H9 (cell line): ENCODE data around the gene IFT172. TPM values are rescaled to one million over a fixed set of nuclear protein-coding genes. Genes with fewer than 3 reads are reported as not detected.

Experiments used
- DNase-seq: peaks from one replicate; pipeline ENCODE4 v3.0.0-alpha.2; 2017
- H2AFZ ChIP-seq: one replicate; pipeline ENCODE4 v1.6.1; 2013; ENCODE audit warnings: mild to moderate bottlenecking, low read length, control low read depth, moderate library complexity
- H2AK5ac ChIP-seq: 2 replicates; pipeline ENCODE4 v1.6.1; 2013; ENCODE audit warnings: low read length, control low read depth, mixed read lengths; ENCODE audit not compliant: insufficient read length
- H2BK120ac ChIP-seq: one replicate; pipeline ENCODE4 v1.6.1; 2013; ENCODE audit warnings: low read depth, mild to moderate bottlenecking, low read length, control low read depth, inconsistent platforms; ENCODE audit not compliant: poor library complexity, severe bottlenecking
- H2BK12ac ChIP-seq: 2 replicates; pipeline ENCODE4 v1.6.1; 2013; ENCODE audit warnings: low read length, control low read depth, mixed read lengths, low read depth; ENCODE audit not compliant: insufficient read length
- H2BK15ac ChIP-seq: 2 replicates; pipeline ENCODE4 v1.6.1; 2013; ENCODE audit warnings: low read depth, low read length, control low read depth
- H2BK20ac ChIP-seq: one replicate; pipeline ENCODE4 v1.6.1; 2013; ENCODE audit warnings: low read depth, mild to moderate bottlenecking, low read length, control low read depth, inconsistent platforms; ENCODE audit not compliant: poor library complexity, severe bottlenecking
- H2BK5ac ChIP-seq: 2 replicates; pipeline ENCODE4 v1.6.1; 2013; ENCODE audit warnings: low read length, control low read depth, mixed read lengths; ENCODE audit not compliant: insufficient read length
- H3K14ac ChIP-seq: 2 replicates; pipeline ENCODE4 v1.6.1; 2013; ENCODE audit warnings: low read length, control low read depth; ENCODE audit not compliant: insufficient read depth
- H3K18ac ChIP-seq: 2 replicates; pipeline ENCODE4 v1.6.1; 2013; ENCODE audit warnings: low read depth, mild to moderate bottlenecking, mixed read lengths, low read length, control low read depth; ENCODE audit not compliant: insufficient read length
- H3K23ac ChIP-seq: 2 replicates; pipeline ENCODE4 v1.6.1; 2013; ENCODE audit warnings: low read length, control low read depth, mixed read lengths, low read depth; ENCODE audit not compliant: insufficient read length
- H3K23me2 ChIP-seq: 2 replicates; pipeline ENCODE4 v1.6.1; 2013; ENCODE audit warnings: low read depth, mild to moderate bottlenecking, mixed read lengths, low read length, control low read depth; ENCODE audit not compliant: insufficient read length, poor library complexity, severe bottlenecking
- H3K27ac ChIP-seq: 2 replicates; pipeline ENCODE4 v1.5.1; 2013; ENCODE audit warnings: low read length, control low read depth, mixed read lengths, low read depth; ENCODE audit not compliant: insufficient read length
- H3K27me3 ChIP-seq: 2 replicates; pipeline ENCODE4 v1.6.1; 2013; ENCODE audit warnings: low read length, control low read depth, inconsistent platforms; ENCODE audit not compliant: insufficient read depth
- H3K4ac ChIP-seq: 2 replicates; pipeline ENCODE4 v1.6.1; 2013; ENCODE audit warnings: low read depth, mild to moderate bottlenecking, control low read depth, inconsistent platforms, low read length, moderate library complexity
- H3K4me1 ChIP-seq: 2 replicates; pipeline ENCODE4 v1.6.1; 2013; ENCODE audit warnings: low read length, control low read depth, inconsistent platforms; ENCODE audit not compliant: insufficient read depth
- H3K4me2 ChIP-seq: 2 replicates; pipeline ENCODE4 v1.6.1; 2013; ENCODE audit warnings: low read length, control low read depth, mixed read lengths; ENCODE audit not compliant: insufficient read length, insufficient read depth
- H3K56ac ChIP-seq: 2 replicates; pipeline ENCODE4 v1.6.1; 2013; ENCODE audit warnings: low read depth, mild to moderate bottlenecking, mixed read lengths, low read length, control low read depth; ENCODE audit not compliant: insufficient read length
- H3K79me1 ChIP-seq: 2 replicates; pipeline ENCODE4 v1.6.1; 2013; ENCODE audit warnings: low read depth, mild to moderate bottlenecking, moderate library complexity, low read length, control low read depth, inconsistent platforms; ENCODE audit not compliant: insufficient read depth, poor library complexity, severe bottlenecking
- H3K79me2 ChIP-seq: 2 replicates; pipeline ENCODE4 v1.6.1; 2013; ENCODE audit warnings: low read length, control low read depth, inconsistent platforms; ENCODE audit not compliant: insufficient read depth
- H3K9ac ChIP-seq: 2 replicates; pipeline ENCODE4 v1.6.1; 2013; ENCODE audit warnings: low read length, control low read depth, mixed read lengths; ENCODE audit not compliant: insufficient read length; ENCODE audit errors: extremely low read depth
- H3K9me3 ChIP-seq: one replicate; pipeline ENCODE4 v1.6.1; 2013; ENCODE audit warnings: low read depth, low read length, inconsistent platforms; ENCODE audit not compliant: control insufficient read depth
- H3T11ph ChIP-seq: one replicate; pipeline ENCODE4 v1.6.1; 2013; ENCODE audit warnings: mild to moderate bottlenecking, low read length, control low read depth, inconsistent platforms
- H4K20me1 ChIP-seq: one replicate; pipeline ENCODE4 v1.6.1; 2013; ENCODE audit not compliant: control insufficient read depth, insufficient read length, insufficient read depth
- H4K5ac ChIP-seq: 2 replicates; pipeline ENCODE4 v1.6.1; 2013; ENCODE audit warnings: low read depth, mild to moderate bottlenecking, mixed read lengths, low read length, control low read depth; ENCODE audit not compliant: insufficient read length
- H4K8ac ChIP-seq: replicated peaks from 2 replicates; pipeline ENCODE4 v1.6.1; 2013; ENCODE audit warnings: low read length, control low read depth, mixed read lengths, low read depth; ENCODE audit not compliant: insufficient read length
- H4K91ac ChIP-seq: 2 replicates; pipeline ENCODE4 v1.6.1; 2013; ENCODE audit warnings: low read depth, mild to moderate bottlenecking, moderate library complexity, mixed read lengths, low read length, control low read depth; ENCODE audit not compliant: insufficient read length
- H3K27ac Mint-ChIP-seq, 3 experiments: 2 replicates in 2 of 3; 3 replicates in 1 of 3; pipeline ENCODE4 v1.8.0; 2020 to 2021; ENCODE audit warnings: mixed read lengths in 3 of 3, mild to moderate bottlenecking in 1 of 3, moderate library complexity in 1 of 3
- H3K27me3 Mint-ChIP-seq: 2 replicates; pipeline ENCODE4 v1.8.0; 2021; ENCODE audit warnings: low read depth, mild to moderate bottlenecking, moderate library complexity, mixed read lengths
- H3K36me3 Mint-ChIP-seq, 3 experiments: 2 replicates in 2 of 3; 3 replicates in 1 of 3; pipeline ENCODE4 v1.8.0; 2020 to 2021; ENCODE audit warnings: low read depth in 3 of 3, mixed read lengths in 3 of 3; ENCODE audit not compliant: insufficient read depth in 1 of 3
- H3K4me1 Mint-ChIP-seq, 2 experiments: 2 replicates each; pipeline ENCODE4 v1.8.0; 2020; ENCODE audit warnings: mixed read lengths in 2 of 2
- H3K4me3 Mint-ChIP-seq, 2 experiments: 2 replicates in 1 of 2; 3 replicates in 1 of 2; pipeline ENCODE4 v1.8.0; 2020 to 2021; ENCODE audit warnings: mild to moderate bottlenecking in 2 of 2, mixed read lengths in 2 of 2, moderate library complexity in 1 of 2
- H3K9me3 Mint-ChIP-seq, 2 experiments: 2 replicates in 1 of 2; 3 replicates in 1 of 2; pipeline ENCODE4 v1.8.0; 2020; ENCODE audit warnings: mild to moderate bottlenecking in 2 of 2, mixed read lengths in 2 of 2, moderate library complexity in 1 of 2
- WGBS: extraction: QIAGEN DNeasy Blood & Tissue Kit; methylation state at CpG from one replicate; pipeline ENCODE4 v1.1.7; 2013; ENCODE audit warnings: missing lambda C conversion rate, low lambda C conversion rate, mixed read lengths; ENCODE audit not compliant: insufficient read length; ENCODE audit errors: extremely low coverage; 5-methylcytosine and 5-hydroxymethylcytosine counted together
- total RNA-seq: library from RNA; stranded (reverse); gene quantifications from 2 replicates; pipeline ENCODE4 v1.2.1, GENCODE V29; 2021
- TF ChIP-seq, protein P1 (sequence below): fragments of 200-600 bp; sonication (generic); conservative IDR thresholded peaks from 3 replicates; pipeline ENCODE4 v1.8.0; 2021; ENCODE audit warnings: antibody characterized with exemption, mild to moderate bottlenecking

Gene IFT172
- total RNA-seq, 1 experiment from 2014 or later, result 15.5 TPM

DNA sequence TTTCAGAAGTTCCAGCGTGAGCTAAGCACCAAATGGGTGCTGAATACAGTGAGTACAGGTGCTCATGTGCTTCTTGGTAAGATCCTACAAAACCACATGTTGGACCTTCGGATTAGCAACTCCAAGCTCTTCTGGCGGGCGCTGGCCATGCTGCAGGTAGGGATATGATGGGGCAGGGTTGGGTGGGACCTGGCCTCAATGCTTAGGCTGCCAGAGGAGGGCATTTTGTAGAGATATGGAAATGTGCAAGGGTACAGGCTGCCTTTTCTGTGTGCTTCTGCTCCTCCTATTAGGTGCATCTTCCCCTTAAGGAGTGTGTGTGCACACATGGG, 29.2 kb upstream of the IFT172 start:
- Histone ChIP-seq H4K91ac (no peak overlapping the region), H2BK5ac (no peak overlapping the region), H3K9ac (no peak overlapping the region), H2BK12ac (no peak overlapping the region), H3T11ph (no peak overlapping the region), H3K79me1 (no peaks in the 10 kb centered on the region), H3K4me1 (no peaks in the 10 kb centered on the region), H2BK120ac (no peak overlapping the region), H2BK15ac (no peak overlapping the region), H3K23ac (no peak overlapping the region), H3K4ac (no peak overlapping the region), H2BK20ac (no peak overlapping the region), H2AK5ac (no peak overlapping the region), H3K9me3 (no peaks in the 10 kb centered on the region), H2AFZ (no peak overlapping the region), H4K8ac (no peak overlapping the region), H3K14ac (no peak overlapping the region), H3K79me2 (no peaks in the 10 kb centered on the region), H3K27ac (no peak overlapping the region), H4K5ac (no peak overlapping the region), H3K56ac (no peak overlapping the region), H3K18ac (no peak overlapping the region), H3K4me2 (no peak overlapping the region), H3K23me2 (no peaks in the 10 kb centered on the region), H4K20me1 (no peaks in the 10 kb centered on the region), H3K27me3 (no peaks in the 10 kb centered on the region)
- DNase-seq, result no peak
- TF ChIP-seq, protein P1, sequence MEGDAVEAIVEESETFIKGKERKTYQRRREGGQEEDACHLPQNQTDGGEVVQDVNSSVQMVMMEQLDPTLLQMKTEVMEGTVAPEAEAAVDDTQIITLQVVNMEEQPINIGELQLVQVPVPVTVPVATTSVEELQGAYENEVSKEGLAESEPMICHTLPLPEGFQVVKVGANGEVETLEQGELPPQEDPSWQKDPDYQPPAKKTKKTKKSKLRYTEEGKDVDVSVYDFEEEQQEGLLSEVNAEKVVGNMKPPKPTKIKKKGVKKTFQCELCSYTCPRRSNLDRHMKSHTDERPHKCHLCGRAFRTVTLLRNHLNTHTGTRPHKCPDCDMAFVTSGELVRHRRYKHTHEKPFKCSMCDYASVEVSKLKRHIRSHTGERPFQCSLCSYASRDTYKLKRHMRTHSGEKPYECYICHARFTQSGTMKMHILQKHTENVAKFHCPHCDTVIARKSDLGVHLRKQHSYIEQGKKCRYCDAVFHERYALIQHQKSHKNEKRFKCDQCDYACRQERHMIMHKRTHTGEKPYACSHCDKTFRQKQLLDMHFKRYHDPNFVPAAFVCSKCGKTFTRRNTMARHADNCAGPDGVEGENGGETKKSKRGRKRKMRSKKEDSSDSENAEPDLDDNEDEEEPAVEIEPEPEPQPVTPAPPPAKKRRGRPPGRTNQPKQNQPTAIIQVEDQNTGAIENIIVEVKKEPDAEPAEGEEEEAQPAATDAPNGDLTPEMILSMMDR, result no peak
- peaks cover 5% of the 10 kb centered on the region for H3K27me3 Mint-ChIP-seq
- no peaks in the 10 kb centered on the region for H3K9me3 Mint-ChIP-seq
- 0 out of 4 replicates have a peak, but pooled peaks cover 0 to 2% of the 10 kb centered on the region in 2 experiments for H3K4me1 Mint-ChIP-seq
- WGBS, result no CpG with 5 or more reads among the region's 4 CpGs
- H3K36me3 Mint-ChIP-seq, result no peaks in the 10 kb centered on the region
- H3K27ac Mint-ChIP-seq, result no peak overlapping the region
- H3K4me3 Mint-ChIP-seq, result no peak overlapping the region
